Fibroblast of peridontal ligament (primary cell): ENCODE results near the gene CYBA.
"Not testable (repeated sequence)": the region's sequence is repeated elsewhere in the genome, so short reads cannot be mapped to it uniquely, and the experiment has no call there.

Source experiments
- DNase-seq: peaks from one replicate; pipeline ENCODE4 v3.0.0-alpha.2; 2010; ENCODE audit errors: extremely low read depth

CYBA gene

GRCh38 chr16:88614818-88615580 is 35.9 kb downstream of the CYBA start:
- no peak for DNase-seq

- no peak for DNase-seq
Measured at GRCh38 chr16:88613911-88614817, 36.7 kb downstream of the CYBA start.

- DNase-seq: no peak
Measured at GRCh38 chr16:88613293-88613692, 37.6 kb downstream of the CYBA start.

GRCh38 chr16:88610909-88611812 is 39.7 kb downstream of the CYBA start:
- DNase-seq: no peak

DNA sequence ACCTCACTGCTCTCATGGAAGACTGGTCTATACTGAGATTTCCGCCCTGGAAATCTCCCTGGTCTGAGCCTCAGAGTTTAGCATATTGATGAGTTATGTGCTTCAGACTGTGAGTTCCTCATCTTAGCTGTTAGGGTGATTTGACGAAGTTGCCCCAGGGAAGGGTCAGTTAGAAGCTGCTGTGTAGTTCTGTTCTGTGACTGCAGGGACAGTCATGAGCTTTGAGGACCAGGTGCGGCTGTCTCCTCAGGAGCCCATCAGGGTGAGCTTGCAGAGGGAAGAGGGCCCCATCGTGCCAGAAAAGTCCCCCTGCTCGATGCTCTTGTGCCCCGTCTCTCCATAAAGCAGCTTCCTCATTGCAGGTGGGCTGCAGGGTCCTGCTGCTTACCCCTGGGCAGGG is 40.8 kb downstream of the CYBA start:
- no peak for DNase-seq

DNA sequence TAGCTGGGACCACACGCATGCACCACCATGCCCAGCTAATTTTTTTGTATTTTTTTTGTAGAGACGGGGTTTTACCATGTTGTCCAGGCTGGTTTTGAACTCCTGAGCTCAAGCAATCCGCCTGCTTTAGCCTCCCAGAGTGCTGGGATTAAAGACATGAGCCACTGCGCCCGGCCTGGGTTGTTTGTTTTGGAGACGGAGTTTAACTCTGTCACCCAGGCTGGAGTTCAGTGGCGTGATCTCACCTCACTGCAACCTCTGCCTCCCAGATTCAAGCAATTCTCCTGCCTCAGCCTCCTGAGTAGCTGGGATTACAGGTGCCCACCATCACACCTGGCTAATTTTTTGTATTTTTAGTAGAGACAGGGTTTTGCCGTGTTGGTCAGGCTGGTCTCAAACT is 41.4 kb downstream of the CYBA start:
- DNase-seq: not testable (repeated sequence)

DNA sequence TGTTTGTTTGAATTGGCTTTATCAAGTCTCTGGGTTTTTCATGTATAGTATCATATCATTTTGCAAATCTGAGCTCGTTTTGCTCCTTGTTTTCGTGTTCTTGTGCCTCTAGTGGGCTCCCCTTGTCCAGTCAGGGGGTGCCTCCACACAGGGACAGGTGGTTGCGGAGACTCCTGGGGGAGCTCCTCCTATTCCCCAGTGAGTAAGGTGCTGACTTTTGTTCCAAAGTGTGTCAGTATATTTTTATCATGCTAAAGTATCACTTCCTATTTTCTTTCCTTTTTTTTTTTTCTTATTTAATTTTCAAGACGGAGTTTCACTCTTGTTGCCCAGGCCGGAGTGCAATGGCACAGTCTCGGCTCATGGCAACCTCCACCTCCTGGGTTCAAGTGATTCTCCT is 42.8 kb downstream of the CYBA start:
- no peak for DNase-seq

DNA sequence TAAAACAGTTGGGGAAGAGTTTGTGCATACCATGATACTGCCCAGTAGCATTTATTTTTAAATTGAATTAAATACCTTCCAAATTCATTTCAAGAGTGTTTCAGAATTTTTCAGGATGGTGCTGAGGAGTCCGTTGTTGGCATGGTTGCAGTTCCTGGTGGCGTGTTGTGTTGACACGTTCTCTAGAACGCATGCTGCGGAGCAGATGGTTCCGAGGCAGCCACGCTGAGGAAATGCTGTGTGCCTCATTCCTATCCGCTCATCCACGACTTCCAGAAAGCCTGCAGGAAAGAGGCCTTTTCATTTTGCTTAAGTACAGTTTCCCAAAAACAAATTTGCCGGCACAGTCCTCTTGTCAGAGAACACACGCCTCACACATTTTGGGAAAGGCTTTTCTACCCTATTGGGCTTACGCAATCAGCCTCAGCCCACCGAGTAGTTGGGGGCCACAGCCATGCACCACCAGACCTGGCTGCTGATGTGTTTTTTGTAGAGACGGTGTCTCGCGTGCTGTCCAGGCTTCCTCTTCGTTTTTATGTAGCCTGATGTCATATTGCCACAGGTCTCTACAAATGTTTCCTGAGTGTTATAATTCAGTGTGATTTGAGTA is 44.6 kb downstream of the CYBA start:
- no peak for DNase-seq

- DNase-seq: no peak
Measured at GRCh38 chr16:88605186-88606147, 45.4 kb downstream of the CYBA start.

DNA sequence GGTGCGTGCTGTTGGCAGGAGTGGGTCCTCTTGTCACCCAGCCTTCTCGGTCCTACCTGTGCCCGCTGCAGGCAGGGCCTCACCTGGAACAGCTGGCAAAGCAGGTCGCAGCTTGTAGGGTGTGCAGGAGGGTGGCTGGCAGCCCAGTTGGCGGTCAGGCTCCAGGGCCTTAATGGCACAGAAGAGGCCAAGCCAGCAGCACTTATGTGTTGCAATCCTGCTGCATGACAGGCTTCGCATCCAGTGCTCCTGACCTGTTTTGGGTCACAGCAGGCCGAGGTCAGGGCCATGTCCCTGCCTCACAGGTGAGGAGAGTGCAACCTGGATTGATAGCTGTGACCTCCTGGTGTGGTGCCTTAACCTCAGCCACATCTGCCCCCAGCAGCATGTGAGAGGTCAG is 48.8 kb downstream of the CYBA start:
- no peak for DNase-seq

GRCh38 chr16:88601313-88602036 is 49.4 kb downstream of the CYBA start:
- DNase-seq: no peak

- DNase-seq: no peak
Measured at GRCh38 chr16:88600539-88600896, 50.3 kb downstream of the CYBA start.

DNA sequence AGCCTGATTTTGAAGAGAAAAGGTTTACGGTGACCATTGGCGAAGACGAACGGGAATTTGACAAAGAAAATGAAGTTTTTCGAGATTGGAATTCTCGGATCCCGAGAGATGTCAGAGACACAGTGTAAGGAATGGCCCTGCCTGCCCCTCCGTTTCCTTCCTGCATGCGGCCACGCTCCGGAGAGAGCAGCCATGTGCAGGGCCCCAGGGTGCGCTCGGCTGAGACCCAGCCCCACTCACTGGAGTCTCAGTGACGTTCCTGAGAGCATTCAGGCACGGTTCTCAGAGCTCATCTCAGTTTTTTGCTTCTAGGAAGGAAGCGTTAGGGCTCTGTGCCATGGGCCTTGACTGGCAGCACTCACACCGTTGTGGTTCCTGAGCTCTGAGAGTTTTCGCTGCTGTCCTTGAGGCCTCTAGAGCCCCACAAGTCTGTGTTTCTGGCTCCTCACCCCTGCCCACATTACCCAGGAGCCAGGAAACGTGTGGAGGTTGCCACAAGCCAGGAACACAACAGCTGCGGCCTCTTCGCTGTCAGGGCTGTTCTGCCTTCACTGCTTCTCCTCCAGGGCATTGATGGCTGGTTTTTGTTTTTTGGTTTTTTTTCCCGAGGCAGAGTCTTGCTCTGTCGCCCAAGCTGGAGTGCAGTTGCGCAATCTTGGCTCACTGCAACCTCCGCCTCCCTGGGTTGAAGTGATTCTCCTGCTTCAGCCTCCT is 50.9 kb downstream of the CYBA start:
- no peak for DNase-seq

DNA sequence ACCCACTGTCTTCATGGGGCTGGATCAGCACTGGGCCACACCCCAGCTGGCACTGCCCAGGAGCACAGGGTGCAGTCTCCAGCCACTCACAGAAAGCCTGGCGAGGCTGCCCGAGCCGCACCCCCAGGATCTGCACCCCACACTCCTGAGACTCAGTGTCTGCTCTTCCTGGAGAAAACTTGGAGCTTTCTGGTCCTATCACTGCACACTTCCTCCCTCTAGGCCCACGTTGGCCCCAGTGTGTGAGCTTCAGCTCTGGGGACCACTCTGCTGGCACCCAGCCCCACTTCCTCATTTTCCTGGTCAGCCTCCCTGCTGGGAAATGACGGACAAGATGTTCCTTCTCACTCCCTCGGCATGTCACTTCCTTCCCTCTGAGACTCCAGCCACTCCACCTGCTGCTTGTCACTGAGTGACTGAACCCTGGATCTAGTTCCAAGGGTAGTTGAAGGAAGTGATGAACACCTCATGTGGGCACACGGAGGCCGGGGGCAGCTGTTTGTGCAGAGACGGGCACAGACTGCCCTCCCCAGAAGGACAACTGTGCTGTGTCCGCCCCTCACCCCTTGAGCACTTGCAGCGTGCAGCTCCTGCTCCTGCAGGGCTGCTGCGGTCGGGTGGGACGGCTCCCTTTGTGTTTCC is 51.6 kb downstream of the CYBA start:
- no peak for DNase-seq

- no peak for DNase-seq
Measured at GRCh38 chr16:88597856-88598491, 52.9 kb downstream of the CYBA start.

GRCh38 chr16:88596483-88596882 is 54.4 kb downstream of the CYBA start:
- peak; percentile 23 for DNase-seq

DNA sequence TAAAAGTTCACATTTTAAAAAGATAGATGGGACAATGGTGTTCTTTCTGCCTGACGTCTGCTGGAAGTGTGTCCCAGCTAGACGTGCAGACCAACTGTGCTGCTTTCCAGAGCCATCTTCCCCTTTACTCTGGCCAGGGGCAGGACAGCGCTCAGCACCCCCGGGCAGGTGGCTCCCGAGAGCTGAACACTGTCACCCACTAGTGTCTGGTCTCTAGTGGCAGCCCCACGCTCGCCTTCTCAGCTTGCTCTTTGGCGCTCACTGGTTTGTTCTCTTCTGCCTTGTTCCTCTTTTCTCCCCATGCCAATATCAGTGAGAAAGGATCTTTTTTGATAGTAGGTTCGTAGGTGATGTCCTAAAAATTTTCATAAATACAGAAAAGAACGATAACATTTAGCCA is 54.9 kb downstream of the CYBA start:
- no peak for DNase-seq

- DNase-seq: no peak
Measured at GRCh38 chr16:88595101-88595500, 55.8 kb downstream of the CYBA start.
